Fibroblast of villous mesenchyme (primary cell): Measurements from ENCODE around the gene HAPLN3. TPM values are rescaled to one million over a fixed set of nuclear protein-coding genes. Genes with fewer than 3 reads are reported as not detected.
"Not testable (repeated sequence)": the region's sequence is repeated elsewhere in the genome, so short reads cannot be mapped to it uniquely, and the experiment has no call there.

ENCODE experiments used
- DNase-seq: peaks from one replicate; pipeline ENCODE4 v3.0.0-alpha.2; 2010; ENCODE audit warnings: low read depth
- H3K4me3 ChIP-seq: 2 replicates; pipeline ENCODE4 v1.5.1; 2011; ENCODE audit warnings: low read depth, mild to moderate bottlenecking, low read length
- total RNA-seq: library from RNA; depleted of rRNA; stranded (reverse); fragments of >200 nt; gene quantifications from 2 replicates; pipeline ENCODE4 v1.2.3, GENCODE V29; 2012
- TF ChIP-seq, protein P1 (sequence below): IDR thresholded peaks from 2 replicates; pipeline ENCODE4 v1.5.1; 2012; ENCODE audit warnings: low read depth, mild to moderate bottlenecking, low read length; ENCODE audit not compliant: insufficient read depth

The HAPLN3 gene, protein sequence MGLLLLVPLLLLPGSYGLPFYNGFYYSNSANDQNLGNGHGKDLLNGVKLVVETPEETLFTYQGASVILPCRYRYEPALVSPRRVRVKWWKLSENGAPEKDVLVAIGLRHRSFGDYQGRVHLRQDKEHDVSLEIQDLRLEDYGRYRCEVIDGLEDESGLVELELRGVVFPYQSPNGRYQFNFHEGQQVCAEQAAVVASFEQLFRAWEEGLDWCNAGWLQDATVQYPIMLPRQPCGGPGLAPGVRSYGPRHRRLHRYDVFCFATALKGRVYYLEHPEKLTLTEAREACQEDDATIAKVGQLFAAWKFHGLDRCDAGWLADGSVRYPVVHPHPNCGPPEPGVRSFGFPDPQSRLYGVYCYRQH
- 5.2 and 8.1 TPM in 2 replicates for total RNA-seq

DNA sequence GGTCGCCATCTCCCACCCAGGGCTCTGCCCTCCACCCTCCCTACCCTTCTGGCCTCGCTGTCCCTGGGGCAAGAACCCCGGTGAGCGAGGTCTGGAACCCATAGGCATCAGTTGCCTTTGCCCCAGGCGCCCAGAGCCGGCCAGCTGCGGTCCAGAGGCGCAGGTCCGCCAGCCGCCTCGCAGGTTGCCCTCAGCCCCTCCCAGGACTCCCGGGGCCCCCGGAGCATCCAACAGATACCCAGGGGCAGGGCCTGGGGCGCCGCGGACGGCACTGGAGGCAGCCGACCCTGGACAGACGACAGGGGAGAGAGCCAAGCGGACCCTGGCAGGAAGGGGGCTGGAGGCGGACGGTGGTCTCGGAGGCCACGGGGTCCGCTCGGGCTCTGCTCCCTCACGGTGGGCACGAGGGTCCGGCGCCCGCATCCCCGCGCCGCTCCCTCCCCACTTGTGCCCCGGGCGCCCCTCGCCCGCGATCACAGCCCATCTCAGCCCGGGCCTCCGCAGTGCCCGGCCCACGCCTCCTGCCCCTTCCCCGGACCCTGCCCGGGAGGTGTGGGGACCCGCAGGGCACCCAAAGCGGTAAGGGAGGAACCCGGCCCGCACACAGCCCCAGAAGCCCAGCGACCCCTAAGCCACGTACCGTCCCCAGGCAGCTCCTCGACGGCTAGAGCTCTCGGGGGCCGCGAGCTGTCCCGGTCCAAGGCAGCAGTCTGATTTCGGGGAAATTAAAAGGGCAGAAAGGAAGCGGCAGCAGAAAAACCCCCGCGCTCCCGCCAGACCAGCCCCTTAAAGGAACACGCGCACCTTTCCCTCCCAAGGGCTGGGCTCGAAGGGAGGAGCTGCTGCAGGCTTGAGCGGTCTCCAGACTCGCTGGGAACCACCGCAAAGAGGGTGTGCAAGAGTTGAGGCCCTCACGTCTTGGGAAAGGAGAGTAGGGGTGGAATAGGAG, at the start of gene HAPLN3:
TSS of gene HAPLN3 (minus strand) at position 726 of the 949 bp plus-strand sequence. CDS start 8,246 bp downstream, outside the sequence.
- TF ChIP-seq, protein P1, sequence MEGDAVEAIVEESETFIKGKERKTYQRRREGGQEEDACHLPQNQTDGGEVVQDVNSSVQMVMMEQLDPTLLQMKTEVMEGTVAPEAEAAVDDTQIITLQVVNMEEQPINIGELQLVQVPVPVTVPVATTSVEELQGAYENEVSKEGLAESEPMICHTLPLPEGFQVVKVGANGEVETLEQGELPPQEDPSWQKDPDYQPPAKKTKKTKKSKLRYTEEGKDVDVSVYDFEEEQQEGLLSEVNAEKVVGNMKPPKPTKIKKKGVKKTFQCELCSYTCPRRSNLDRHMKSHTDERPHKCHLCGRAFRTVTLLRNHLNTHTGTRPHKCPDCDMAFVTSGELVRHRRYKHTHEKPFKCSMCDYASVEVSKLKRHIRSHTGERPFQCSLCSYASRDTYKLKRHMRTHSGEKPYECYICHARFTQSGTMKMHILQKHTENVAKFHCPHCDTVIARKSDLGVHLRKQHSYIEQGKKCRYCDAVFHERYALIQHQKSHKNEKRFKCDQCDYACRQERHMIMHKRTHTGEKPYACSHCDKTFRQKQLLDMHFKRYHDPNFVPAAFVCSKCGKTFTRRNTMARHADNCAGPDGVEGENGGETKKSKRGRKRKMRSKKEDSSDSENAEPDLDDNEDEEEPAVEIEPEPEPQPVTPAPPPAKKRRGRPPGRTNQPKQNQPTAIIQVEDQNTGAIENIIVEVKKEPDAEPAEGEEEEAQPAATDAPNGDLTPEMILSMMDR, result no peak
- H3K4me3 ChIP-seq, result peak within 1 kb of the TSS; percentile 58

DNA sequence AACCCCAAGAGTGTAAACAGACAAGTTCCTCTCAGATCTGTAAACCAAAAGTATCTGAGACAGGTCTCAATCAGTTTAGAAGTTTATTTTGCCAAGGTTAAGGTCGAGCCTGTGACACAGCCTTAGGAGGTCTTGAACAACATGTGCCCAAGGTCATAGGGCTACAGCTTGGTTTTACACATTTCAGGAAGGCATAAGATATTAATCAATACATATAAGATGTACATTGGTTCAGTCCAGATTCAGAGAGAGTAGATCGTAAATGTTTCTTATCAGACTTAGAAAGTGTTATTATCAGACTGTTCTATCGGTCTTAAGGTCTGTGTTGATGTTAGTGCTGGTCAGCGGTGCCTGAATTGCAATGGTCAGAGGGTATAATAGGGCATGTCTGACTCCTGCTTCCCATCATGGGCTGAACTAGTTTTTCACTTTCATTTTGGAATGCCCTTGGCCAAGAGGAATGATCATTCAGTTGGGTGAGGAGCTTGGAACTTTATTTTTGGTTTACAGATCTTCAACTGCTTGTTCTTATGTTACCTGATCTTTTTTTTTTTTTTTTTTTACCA, 44.8 kb upstream of the HAPLN3 start:
- no peak overlapping the region for H3K4me3 ChIP-seq
- DNase-seq, result peak; percentile 80
- TF ChIP-seq, protein P1, result no peak

More for the DNA sequence above, at the start of gene HAPLN3:
- peak; percentile 43 for DNase-seq

DNA sequence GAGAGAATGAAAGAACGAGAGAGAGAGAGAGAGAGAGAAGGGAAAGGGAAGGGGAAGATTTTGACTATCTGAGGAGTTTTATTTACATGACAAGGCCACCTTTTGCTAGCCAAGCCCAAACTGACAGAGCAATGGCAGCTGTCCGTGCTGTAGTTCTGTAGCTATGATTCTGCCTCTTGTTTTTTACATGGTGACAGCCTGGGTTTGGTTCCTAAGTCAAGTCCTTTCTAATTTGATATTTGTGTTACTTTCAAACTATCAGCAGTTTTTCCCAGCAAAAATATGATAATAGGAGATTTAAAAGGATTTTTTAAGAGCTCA, 44.1 kb upstream of the HAPLN3 start:
- H3K4me3 ChIP-seq, result no peak overlapping the region
- no peak for DNase-seq
- TF ChIP-seq, protein P1, result no peak

DNA sequence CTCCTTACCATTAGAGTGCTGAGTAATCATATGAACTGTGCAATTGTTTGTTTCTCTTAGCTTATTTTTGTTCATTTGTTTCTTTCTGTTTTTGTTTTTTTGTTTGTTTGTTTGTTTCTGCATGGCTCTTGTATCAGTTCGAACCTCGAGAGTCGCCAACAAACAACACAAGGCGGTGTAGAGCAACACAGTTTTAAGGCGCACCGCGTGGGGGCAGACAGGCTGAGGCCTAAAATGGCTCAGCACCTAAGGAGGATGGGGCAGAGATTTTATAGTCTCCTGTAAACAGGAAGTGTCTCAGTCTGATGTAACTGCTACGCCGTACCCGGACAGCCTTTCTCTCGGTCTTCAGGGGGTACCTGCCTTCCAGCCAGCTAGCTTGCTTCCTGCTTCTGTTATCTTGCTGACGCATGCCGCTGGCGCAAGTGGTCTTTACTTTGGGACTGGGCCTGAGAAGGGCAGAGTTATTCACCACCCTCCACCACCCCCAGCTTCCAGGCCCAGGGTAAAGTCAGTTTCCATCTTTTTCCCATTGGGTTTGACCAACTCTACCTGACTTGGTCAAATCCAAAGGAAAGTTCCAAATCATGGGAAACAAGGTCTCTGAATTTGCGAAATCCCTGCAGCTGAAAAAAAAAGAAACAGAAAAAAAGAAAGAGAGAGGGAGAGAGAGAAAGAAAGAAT, 43.6 kb upstream of the HAPLN3 start:
- DNase-seq, result peak; percentile 59
- no peak overlapping the region for H3K4me3 ChIP-seq
- TF ChIP-seq, protein P1, result no peak

DNA sequence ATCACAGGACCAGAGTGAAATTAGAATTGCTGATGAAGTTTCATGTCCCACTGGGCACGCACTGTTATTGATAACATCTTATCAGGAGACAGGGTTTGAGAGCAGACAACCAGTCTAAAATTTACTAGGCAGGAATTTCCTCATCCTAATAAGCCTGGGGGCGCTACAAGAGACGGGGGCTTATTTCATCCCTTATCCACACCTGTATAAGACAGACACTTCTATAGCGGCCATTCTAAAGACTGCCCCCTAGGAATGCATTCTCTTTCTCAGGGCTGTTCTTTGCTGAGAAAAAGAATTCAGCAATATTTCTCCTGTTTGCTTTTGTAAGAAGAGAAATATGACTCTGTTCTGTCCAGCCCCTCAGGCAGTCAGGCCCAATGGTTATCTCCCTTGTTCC, 39.1 kb upstream of the HAPLN3 start:
- H3K4me3 ChIP-seq, DNase-seq: not testable (repeated sequence)

DNA sequence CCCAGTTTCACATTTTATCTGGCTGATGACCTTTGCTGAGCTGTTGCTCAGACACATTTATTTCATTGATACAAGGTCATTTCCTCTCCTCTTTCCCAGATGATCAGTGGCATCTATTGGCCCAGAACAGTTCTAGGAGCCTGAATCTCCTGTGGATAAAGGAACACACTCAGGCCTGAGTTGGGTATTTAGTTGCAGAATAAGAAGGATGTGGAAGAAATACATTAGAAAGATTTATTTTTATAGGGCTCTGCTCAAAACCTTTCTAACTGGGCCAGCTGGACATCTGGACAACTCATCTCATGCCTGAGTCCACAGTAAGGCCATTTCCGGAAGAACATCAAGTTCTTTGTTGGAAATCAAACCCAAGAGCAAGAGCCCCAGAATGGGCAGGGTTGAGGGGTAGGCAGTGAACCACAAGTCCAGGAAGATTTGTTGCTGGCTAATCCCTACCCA, 37.6 kb upstream of the HAPLN3 start:
- DNase-seq, result peak; percentile 64

More for the DNA sequence above, 37.6 kb upstream of the HAPLN3 start:
- TF ChIP-seq, protein P1, result no peak
- no peak overlapping the region for H3K4me3 ChIP-seq
